Adipose tissue (tissue), 3 donors: Measurements from ENCODE around the gene MMP10. TPM values are rescaled to one million over a fixed set of nuclear protein-coding genes. Genes with fewer than 3 reads are reported as not detected.

ENCODE experiments used
- H3K27ac ChIP-seq: one replicate; pipeline ENCODE4 v1.5.1; 2013; ENCODE audit warnings: low read depth, low read length
- whole genome bisulfite sequencing, 3 donors: extraction: QIAGEN DNeasy Blood & Tissue Kit; methylation state at CpG; one replicate each; pipeline ENCODE4 v1.1.7; 2013; 5-methylcytosine and 5-hydroxymethylcytosine counted together
- polyA plus RNA-seq, 3 donors: library from polyadenylated mRNA; stranded (reverse); fragments of 200-250 nt; gene quantifications; one replicate each; pipeline ENCODE4 v1.2.3, GENCODE V29; 2013
- donor health status: healthy with polysubstance abuse.
- donor health status: Bipolar disorder and iron deficiency.
- donor health status: healthy.

The MMP10 gene
- under 1 TPM in 2 of 3 donors, not detected in 1; 0.06 to 0.25 TPM for polyA plus RNA-seq

DNA sequence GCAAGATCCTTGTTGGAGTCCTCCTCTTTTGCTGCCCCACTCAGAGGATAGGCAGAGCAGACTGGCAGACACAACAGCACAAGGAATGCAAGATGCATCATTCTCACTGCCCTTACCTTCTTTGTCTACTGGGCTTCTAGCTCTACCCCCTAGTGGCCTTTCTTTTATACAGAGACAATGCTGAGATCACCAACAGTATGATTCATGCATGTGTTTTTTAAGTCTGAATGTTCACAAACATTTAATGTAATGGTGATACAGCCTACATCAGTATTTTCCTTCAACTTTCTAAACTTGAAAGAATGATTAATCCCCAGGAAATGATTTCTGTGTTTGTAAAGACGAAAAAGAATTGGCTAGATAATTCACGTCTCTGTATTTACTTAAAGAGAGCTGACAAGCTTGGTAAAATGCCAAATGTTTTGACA lies at the start of gene MMP10:
MMP10 (minus strand) TSS at position 138 of the 428 bp plus-strand sequence; CDS start at position 101, 37 bp downstream.
- WGBS, 3 donors, result 3 to 16% (median 14%) methylated on average over 2 of the region's 2 CpGs
- H3K27ac ChIP-seq, result no peak within 1 kb of the TSS

DNA sequence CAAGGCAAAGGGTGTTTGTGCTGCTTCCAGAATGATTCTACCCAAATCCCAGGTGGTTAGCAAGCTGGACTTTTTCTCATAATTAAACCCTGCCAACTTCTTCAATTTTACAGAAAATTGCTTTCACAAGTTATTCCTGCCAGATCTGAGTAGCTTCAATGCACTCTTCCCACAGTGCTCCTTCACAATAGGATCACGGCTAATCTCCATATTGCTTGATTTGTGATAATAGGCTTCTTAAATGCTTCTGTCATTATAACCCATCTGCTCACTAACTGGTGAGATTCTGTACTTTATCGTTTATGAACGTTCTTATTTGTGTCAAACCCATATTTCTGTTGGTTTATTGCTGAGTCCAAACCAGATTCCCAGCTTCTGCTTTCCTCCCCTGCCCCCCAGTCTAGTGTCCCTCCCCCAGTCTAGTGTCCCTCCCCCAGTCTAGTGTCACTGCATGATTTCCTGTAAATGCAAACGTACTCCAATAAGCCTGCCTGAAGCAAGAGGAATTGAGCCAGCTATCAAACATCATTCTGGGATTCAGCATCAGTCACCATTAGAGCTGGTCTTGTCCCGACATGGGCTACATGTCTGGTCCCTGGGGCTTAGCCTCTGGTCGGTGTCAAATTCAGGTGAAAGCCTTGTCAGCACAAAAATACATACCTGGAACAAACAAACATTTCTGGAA lies 49.0 kb upstream of the MMP10 start:
- no peak overlapping the region for H3K27ac ChIP-seq
- WGBS, 3 donors, result 63 to 67% (median 63%) methylated on average over 6 of the region's 6 CpGs

DNA sequence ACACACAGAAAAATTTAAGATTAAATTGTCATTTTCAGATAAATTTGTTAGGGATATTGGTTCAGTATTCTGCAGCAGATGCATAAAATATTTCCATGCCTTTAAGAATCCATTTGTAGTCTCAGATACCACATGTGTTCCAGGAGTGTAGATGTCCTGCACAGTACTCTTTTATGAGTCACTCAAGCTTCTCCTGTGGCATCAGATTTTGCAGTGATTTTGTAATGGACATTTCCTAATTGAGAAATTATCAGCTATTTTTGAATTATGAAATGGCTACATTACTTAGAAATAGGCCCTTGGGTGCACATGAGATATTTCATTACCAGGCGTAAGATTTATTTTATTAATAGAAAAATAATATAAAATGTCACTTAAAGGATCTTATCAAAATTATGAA lies 44.1 kb upstream of the MMP10 start:
- WGBS, 3 donors, result 86 to 90% (median 88%) methylated on average over 1 of the region's 1 CpG
- no peak overlapping the region for H3K27ac ChIP-seq

DNA sequence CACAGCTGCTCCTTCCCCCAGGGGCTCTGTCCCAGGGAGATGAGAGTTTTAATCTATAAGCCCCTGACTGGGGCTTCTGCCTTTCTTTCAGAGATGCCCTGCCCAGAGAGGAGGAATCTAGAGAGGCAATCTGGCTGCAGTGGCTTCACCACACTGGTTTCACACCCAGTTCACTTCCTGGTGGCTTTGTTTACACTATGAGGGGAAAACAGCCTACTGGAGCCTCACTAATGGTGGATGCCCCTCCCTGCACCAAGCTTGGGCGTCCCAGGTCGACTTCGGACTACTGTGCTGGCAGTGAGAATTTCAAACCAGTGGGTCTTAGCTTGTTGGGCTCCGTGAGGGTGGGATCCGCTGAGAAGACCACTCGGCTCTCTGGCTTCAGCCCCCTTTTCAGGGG lies 39.1 kb upstream of the MMP10 start:
- WGBS, 3 donors, result 52 to 80% (median 73%) methylated on average over 6 of the region's 6 CpGs
- no peak overlapping the region for H3K27ac ChIP-seq

DNA sequence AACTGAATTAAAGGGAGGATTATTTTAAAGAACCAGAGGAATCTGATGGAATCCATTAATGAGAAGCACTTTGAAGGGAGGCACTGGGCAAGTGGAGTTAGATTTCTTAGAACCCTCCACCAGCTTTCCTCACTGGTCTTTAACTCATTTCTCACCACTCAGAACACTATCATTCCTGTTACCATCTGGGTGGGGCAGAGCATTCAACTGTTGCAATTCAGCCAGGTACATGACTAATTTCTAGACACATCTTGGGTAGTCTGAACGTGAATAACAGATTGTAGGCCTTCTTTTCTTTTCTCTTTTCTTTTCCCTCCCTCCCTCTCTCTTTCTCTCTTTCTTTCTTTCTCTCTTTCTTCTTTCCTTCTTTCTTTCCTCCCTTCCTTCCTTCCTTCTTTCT lies 33.1 kb upstream of the MMP10 start:
- no peak overlapping the region for H3K27ac ChIP-seq
- 63 to 81% (median 75%) methylated on average over 1 of the region's 1 CpG for WGBS, 3 donors

DNA sequence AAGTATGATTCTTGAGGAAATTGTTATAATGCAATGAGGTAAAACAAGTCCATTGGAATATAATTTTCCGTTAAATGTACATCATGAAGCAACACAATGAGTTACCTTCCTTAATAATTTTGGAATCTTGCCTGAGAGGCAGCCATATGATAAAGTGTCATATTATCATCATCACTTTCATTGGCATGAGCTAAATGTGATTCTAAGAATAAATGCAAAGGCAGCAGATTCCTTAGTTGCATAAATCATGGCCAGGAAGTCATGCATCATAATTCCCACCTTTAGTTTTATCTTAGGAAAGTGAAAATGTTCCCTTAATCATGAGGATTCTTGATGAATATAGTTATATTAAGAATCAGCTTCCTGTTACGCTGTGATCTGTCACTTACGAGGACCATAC lies 31.8 kb upstream of the MMP10 start:
- 69 to 76% (median 72%) methylated on average over 3 of the region's 3 CpGs for WGBS, 3 donors
- H3K27ac ChIP-seq, result no peak overlapping the region

DNA sequence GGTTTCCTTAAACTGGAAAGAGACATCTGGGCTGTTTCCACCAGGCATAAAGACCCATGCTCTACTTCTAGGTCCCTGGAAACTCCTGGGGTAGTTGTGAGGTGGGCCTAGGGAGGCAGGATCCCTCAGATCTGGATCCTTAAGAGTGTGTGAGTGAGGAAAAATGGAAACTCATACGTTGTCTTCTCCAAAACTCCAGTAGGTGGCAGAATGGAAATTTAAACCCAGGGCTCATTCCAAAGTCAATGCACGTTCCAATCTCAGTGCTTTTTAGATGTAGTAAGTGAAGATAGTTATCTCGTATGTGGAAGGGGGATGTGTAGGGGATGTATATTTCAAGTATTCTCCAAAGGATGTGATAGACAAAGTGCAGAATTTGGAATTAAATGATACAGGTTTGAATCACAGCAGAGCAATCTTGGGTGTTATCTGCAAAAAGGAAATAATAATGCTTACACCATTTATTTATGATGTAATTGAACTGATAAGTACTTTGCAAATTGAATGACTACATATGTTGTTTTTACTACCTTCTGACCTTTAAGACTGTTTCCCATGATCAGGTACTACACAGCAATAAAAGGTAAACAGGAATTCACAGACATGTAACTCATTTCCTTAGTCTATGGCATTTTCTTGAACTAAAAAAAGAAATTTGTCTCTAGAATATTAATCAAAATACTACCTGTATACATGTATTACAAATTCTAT lies 30.7 kb upstream of the MMP10 start:
- 5 to 10% (median 8%) methylated on average over 3 of the region's 3 CpGs for WGBS, 3 donors
- no peak overlapping the region for H3K27ac ChIP-seq

DNA sequence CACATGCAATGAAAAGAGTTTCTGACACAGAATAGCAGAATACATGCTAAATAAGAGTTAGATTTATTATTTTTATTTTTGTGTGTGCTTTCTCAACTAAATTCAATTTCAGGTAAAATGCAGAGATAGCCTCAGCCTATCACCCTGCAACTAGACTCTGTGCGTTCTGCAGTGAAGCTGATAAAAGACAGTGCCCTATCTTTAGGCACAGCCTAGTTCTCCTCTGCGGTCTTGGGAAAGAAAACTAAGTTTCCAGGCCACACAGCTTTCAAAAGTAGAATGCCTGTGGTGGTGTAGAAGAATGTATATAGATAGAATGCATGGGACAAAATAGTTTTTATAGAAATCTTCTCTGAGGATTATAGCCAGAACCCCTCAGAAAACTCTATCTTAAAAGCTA lies 29.5 kb upstream of the MMP10 start:
- no peak overlapping the region for H3K27ac ChIP-seq
- WGBS, 3 donors, result 66 to 90% (median 81%) methylated on average over 2 of the region's 2 CpGs

DNA sequence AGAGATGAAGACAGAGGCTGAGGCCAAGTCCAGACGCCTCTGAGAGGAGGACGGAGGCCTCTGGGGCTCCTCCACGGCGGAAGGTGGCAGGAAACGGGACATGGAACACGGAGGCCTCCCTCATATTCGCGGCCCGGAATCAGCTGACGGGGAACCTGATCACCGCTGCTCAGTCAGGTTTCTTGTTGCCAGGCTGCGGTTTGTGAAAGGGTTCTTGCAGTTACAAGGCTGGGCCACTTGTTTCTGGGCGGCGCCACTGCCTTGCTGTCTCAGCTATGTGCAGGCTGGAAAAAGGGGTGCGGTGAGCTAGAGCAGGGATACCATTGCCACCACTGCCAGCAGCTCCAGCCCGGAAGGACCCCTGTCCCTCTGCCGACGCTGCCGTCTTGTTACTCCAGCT lies 27.5 kb upstream of the MMP10 start:
- no peak overlapping the region for H3K27ac ChIP-seq
- WGBS, 3 donors, result 30 to 61% (median 52%) methylated on average over 19 of the region's 19 CpGs

DNA sequence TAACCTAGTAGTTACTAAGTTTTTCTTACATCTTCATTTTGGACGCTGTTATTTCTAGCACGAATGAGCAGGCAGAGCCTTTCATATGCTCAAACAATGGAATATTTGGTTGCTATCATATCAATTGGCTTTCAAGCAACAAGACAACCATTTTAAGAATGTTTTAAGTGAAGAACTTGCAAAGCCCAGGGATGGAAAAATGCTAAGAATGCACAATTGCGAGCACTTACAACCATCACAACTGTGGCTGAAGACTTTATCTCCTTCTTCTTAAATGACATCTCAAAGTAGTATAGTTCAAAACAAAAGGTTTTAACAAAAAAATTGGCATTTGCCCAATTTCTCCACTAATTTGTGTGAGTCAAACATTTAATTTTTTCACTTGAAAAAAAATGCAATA lies 25.9 kb upstream of the MMP10 start:
- WGBS, 3 donors, result 56 to 66% (median 64%) methylated on average over 3 of the region's 3 CpGs
- H3K27ac ChIP-seq, result no peak overlapping the region

DNA sequence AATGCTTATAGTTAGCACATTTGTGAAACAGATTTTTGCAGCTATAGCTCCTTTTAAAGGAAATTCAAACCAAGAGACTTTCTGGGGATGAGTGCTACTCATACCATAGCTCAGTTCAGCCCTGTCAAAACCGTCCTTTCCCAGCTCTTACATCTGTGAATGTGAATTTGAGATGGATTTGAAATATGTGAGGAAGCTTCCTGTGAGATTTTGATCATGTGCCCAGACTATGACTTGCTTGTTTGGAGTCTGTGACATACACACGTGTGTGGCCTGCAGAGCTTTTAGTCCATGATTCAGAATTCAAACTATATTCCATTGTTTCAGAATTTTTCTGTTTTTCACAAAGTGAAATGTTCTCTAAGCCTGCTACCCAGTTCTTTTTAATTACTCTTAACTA lies 21.9 kb upstream of the MMP10 start:
- H3K27ac ChIP-seq, result no peak overlapping the region
- WGBS, 3 donors, result 22 to 40% (median 36%) methylated on average over 2 of the region's 2 CpGs

DNA sequence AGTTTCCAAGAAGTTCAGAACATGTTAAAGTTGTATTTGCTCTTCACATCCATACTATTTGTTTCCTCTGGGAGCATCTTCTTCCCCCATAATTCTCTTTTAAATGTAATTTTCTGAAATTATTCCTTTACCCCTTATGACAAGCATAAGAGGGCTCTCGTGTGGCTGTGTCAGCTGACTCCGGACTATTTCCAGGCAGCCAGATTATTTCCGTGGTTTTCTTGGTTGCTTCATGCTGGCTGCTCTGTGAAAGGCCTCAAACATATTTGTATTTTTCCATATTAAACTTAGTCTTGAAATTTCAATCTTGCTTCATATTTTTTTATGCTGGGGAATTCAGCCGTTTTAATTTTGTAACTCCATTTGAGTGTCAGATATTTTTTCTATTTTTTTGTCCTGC lies 20.3 kb upstream of the MMP10 start:
- no peak overlapping the region for H3K27ac ChIP-seq
- WGBS, 3 donors, result 56 to 81% (median 62%) methylated on average over 4 of the region's 4 CpGs

DNA sequence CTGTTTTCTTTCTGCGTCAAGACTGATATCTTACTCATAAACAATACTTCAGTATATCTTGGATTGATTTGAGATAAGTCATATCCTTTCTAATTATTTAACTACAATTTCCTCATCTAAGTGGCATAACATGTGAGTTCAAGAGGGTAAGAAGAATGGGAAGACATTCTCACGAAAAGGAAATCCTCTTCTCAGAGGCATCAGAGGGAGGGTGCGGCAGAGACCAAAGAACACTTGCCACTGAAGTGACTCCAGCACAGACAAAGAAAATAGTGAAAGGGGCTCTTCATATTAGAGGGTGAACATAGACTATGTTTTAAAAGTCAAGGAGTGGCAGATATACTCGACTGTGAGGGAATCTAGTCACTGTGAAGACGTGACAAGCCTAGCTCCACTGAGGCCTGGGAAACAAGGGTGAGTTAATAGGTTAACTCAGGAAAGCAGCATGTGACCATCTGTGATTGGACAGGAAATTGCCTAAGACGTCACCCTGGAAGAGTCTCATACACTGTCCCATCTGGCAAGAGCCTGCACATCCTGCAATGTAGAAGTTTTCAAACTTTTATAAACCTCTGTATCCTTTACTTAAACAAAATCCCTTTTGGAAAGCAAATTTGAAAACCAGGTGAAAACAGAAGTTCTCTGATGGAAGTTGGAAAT lies 19.4 kb upstream of the MMP10 start:
- WGBS, 3 donors, result 62 to 68% (median 65%) methylated on average over 6 of the region's 6 CpGs
- H3K27ac ChIP-seq, result no peak overlapping the region

DNA sequence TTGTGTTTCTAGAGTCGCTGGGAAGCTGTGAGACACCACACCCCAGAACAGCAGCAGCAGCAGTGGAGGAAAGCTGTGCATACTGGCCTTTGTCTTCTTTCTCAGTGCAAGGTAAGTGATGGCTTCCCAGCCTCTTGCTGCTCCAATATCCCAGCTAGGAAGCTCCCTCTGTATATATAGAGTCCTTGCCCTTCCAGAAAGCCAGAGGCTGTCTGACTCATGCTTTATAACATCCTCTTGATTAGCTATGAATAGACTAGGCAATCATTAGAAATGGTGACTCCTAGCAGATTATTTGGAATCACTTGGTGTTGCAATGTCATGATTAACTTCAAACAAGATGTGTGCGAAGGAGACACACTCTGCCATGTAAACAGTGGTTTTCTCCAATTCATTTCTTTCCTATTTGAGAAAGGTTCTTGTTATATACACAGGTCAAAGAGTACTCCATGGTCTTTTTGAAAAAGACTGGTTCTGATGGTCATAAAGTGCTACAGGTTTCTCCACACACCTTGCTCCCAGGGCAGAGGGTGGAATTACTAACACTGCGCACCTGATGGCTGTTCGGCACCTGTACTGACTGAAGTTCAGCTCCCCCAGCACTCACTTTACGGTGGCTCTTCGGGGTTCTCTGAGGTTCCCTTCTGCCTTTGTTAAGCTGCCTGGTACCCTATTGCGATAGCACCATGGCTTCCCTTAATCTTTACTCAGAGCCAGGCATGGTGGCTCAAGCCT lies 17.8 kb upstream of the MMP10 start, which contains the start of gene MMP1:
MMP1 (minus strand) TSS at position 149 of the 735 bp plus-strand sequence; CDS start at position 81, 68 bp downstream.
- no peak within 1 kb of the TSS for H3K27ac ChIP-seq
- 85 to 93% (median 90%) methylated on average over 7 of the region's 7 CpGs for WGBS, 3 donors

DNA sequence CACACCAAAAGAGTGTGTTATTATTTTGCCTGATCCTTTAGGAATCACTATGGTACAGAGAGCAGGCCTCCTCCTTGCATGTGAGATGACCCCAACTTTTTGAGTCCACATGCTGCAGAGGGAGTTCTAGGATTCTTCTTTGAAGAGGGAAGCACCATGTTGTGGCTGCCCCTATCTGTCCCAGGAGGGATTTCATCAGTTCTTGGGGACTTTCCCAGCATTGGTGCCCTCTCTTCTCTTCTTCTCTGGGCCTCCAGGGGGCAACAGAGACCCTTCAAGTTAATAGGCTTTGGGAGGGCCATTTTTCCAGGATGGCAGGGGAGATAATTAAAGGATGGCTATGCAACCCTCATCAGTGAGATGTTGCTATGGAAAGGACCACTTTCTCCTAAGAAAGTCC lies 14.0 kb upstream of the MMP10 start:
- H3K27ac ChIP-seq, result no peak overlapping the region

DNA sequence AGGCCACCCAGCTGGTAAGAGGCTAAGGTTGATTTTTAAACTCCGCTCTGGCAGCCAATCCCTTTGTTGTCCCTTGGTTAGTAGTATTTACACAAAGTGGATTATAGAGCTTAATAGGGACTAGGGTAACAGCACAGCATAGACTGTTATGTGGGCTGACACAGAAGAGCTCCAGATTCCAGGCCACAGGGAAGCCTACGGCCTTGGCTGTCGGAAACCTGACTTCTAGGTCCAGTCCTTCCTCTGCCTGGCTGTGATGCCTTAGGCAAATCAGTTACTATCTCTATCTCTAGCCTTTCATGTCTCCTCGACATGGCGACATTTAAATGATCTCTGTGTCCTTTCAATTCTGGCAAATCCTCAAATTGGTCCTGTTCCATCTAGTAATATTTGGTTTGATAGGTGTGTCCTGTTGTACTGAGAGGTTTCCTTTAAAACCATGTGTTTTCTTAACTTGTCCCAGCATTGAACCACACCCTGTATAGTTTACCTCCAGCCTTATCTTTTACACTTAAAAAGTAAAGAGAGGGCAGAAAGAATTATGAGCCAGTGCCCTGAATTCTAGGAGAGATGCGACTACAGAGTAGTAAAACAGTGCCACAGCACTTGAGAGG lies 13.4 kb upstream of the MMP10 start:
- 83 to 87% (median 86%) methylated on average over 6 of the region's 6 CpGs for WGBS, 3 donors
- no peak overlapping the region for H3K27ac ChIP-seq

DNA sequence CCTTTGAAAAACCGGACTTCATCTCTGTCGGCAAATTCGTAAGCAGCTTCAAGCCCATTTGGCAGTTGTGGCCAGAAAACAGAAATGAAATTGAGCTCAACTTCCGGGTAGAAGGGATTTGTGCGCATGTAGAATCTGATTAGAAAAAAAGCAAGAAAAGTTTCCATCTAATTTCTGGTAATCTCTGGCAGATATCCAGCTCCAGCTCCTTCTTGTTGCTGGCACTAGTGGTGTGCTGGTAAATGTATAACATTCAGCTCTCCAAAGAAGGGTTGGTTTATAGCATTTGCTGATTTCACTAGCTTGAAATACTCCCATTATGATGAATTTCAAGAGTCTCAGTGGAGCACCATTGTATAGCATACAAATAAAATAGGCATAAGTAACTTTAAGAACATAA lies 12.2 kb upstream of the MMP10 start:
- H3K27ac ChIP-seq, result no peak overlapping the region
- WGBS, 3 donors, result 60 to 86% (median 80%) methylated on average over 5 of the region's 5 CpGs

DNA sequence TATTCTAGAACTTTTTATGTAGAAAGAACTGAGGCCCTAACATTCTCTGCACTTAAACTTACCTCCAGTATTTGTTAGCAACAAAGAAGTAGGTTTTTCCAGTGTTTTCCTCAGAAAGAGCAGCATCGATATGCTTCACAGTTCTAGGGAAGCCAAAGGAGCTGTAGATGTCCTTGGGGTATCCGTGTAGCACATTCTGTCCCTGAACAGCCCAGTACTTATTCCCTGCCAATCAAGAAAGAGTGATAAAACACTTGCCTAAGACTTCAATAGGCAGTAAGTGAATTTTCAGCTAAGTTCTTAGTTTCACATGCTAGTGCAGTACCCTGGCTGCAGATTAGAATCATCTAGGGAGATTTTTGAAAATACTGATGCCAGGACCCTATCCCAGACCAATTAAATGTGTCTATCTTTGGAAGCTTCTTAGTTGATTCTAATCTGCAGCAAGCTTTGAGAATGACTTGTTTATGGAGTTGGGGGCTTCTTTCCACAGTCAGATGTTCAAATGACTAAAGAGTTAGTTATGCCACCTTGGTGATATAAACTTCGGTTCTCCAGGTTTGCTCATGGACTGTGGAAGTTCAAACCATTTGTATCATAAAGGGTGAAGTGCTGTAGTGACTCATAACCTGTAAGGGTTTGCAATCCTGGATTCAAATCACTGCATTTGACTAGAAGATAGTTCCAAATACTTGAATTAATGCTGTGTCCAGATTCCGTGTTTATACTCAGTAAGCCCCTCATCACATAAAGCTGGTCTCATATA lies 11.0 kb upstream of the MMP10 start:
- no peak overlapping the region for H3K27ac ChIP-seq
- 65 to 85% (median 83%) methylated on average over 4 of the region's 4 CpGs for WGBS, 3 donors
